ENCODE results near the gene TPK1.
"Not testable (repeated sequence)": the region's sequence is repeated elsewhere in the genome, so short reads cannot be mapped to it uniquely, and the experiment has no call there.

The TPK1 gene

DNA sequence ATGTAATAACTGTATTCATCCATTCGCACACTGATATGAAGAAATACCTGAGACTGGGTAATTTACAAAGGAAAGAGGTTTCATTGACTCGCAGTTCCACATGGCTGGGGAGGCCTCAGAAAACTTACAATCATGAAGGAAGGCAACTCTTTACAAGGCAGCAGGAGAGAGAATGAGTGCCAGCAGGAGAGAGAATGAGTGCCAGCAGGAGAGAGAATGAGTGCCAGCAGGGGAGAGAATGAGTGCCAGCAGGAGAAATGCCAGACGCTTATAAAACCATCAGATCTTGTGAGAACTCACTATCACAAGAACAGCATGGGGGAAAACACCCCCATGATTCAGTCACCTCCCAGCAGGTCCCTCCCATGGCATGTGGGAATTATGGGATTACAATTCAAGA is 58.0 kb downstream of the TPK1 start:
- not testable (repeated sequence) for DNase-seq (ENCODE audit: extremely low read depth in 1 of 2, low read depth in 1 of 2)

DNA sequence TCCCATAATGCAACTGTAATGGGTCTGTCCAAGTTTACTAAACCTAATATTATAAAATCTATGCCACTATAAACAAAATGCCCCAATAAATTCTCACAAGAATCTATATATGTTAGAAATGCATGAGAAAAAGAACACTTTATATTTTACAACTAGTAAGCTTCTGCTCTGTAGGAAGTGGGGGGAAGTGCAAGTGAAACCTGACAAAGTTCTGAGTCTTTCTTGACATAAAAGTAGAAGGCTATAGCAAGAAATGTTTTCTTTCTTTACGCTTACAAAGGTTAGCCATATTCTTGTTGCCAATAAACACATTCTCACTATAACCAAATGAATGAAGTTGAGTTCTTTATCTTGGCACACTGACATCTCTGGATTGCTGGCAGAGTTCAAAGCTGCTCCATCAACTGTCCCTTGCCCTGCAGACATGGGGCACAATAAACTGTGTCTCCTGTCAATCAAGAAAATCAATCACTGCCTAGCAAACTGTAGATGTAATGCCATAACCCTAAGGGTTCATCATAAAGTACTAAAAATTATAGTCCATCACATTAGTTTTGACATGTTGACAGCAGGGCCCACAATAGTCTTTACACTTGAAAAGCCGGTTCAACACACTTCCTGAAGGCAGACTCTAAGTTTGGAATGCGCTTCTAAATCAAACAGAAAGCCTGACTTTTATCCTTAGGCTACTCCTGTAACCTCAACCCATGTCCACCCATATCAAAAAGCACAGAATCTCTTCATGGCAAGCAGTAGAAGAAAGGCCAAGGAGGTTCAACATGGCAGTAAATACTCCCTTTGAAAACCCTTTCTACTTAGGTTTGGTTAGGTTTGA is 58.6 kb downstream of the TPK1 start:
- DNase-seq (ENCODE audit: extremely low read depth in 1 of 2, low read depth in 1 of 2): no peak

DNA sequence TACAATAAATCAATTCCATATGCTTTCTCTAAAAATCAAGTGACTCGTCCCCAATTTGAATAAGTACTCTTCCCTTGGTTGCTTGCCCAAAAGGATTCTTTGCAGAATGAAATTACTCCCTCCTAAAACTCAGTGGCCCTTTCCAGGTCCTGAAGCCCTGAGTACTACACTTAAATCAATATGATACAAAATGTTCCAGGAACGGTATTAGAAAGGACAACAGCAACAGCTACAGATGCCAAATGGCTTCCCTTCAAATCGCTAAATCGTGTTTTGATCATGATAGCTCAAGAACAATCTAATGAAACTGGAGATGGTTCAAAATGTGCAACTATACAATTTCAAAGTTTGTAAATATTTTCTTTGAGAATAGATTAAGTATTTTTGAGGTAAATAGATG is 59.4 kb downstream of the TPK1 start:
- DNase-seq (ENCODE audit: extremely low read depth in 1 of 2, low read depth in 1 of 2): no peak

DNA sequence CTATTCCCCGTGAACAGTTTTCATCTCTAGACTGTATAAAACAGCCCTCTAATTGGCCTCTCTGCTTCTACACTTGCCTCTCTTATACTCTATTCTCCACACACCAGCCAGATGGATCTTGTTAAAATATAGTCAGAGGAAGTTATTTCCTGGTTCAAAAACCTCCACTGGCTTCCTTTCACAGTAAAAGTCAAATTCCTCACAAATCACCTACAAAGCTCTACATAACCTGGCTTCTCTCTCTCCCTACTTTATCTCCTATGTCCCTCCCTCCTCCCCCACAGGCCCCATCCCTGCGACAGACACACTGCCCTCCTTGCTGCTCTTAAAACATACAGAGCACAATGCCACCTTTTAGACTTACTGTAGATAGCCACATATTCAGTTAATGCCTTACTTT is 60.1 kb downstream of the TPK1 start:
- DNase-seq (ENCODE audit: extremely low read depth in 1 of 2, low read depth in 1 of 2): no peak

DNA sequence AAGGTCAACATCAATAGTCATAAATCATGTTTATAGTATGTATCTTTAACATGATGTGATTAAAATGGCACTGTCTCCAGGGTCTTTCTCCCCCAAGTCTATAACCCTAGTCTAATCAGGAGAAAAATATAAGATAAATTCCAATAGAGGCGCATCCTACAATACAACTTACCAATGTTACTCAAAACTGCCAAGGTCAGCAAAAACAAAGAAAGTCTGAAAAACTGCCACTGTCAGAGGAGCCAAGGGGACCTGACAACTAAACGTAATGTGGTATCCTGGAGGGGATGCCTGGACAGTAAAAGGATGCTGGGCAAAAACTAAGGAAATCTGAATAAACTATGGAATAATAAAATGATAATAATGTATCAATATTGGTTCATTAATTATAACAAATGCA is 63.9 kb downstream of the TPK1 start:
- no peak for DNase-seq (ENCODE audit: extremely low read depth in 1 of 2, low read depth in 1 of 2)

DNA sequence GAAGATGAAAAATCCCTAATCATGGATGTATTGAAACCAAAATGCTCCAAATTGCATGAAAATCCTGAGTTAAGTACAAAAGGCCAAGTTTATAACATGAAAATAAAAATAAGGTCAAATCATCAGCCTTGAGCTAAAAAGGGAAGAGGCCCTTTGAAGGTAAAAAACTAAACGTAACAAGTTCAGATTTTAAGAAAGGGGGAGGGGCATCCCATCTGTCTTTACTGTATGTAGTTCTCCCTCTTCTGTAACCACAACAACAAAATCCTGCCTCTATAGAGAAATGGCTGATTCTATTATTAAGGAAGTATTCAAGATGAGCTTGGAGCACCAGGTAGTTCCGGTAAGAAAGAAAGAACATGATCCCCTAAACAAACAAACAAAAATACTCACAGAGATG is 64.7 kb downstream of the TPK1 start:
- DNase-seq (ENCODE audit: extremely low read depth in 1 of 2, low read depth in 1 of 2): no peak

DNA sequence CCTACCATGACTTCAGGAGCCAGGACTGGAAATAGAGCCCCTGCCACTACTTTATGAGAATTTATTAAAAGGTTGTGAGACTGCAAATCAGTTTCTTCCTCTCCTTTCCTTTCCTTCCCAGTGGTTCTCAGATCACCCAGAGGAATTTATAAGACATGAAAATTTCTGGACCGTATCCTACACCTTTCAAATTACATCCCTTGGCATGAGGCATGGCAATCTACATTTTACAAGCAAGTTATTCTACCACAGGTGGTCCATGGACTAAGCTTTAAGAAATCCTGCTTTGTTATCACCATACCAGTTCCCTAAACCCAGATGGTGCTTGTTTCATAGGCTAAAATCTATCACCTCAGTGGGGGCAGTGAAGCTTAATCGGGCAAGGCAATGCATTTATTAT is 66.5 kb downstream of the TPK1 start:
- DNase-seq (ENCODE audit: extremely low read depth in 1 of 2, low read depth in 1 of 2): no peak

DNA sequence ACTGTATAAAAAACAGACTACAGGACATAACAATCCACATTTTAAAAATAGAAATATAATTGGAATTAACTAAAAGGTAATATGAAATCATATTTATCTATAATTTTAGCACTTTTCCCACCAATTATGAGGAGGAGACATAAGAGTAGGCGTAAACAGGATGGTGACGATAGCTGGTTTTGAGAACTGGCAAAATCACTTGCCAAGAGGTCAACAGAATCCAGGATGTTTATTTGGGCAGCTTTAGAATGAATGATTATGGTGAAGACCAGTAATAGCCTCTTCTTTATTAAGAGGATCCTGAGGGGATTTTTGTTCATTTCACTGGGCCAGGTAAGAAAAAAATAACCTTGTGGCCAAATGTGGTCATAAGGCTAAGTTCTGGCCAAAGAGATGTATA is 67.2 kb downstream of the TPK1 start:
- no peak for DNase-seq (ENCODE audit: extremely low read depth in 1 of 2, low read depth in 1 of 2)

DNA sequence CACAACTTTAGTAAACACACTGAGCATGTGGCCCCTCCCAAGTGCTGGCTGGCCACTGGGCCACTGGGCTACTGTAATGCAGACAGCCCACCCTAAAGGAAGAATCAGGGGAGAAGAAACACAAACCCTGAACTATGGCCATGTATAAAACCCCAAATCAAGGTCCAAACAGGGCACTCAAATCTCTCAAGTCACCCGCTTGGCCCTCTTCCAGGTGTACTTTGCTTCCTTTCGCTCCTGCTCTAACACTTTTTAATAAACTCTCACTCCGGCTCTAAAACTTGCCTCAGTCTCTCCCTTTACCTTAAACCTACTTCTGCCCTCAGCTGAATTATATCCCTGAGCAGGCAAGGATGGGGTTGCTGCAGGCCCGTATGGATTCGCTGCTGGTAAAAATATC is 72.6 kb downstream of the TPK1 start:
- DNase-seq (ENCODE audit: extremely low read depth in 1 of 2, low read depth in 1 of 2): no peak

DNA sequence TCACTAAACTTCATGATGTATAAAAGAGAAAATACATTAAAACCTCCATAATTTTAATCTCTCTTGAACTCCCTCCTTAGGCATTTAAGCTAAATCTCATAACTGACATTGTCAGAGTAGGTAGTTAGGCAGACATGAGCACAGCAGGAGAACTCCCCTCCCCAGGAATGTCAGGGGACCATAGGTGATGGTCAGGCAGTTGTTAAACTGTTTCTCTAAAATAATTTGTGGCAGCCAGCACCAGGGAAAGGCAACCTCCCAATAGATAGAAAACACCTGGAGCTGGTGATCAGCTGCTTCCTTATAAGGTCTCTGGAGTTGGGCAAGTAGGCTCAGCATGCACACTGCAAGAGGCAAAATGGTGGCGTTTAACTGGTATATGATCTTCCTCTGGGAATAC is 73.0 kb downstream of the TPK1 start:
- no peak for DNase-seq (ENCODE audit: extremely low read depth in 1 of 2, low read depth in 1 of 2)

DNA sequence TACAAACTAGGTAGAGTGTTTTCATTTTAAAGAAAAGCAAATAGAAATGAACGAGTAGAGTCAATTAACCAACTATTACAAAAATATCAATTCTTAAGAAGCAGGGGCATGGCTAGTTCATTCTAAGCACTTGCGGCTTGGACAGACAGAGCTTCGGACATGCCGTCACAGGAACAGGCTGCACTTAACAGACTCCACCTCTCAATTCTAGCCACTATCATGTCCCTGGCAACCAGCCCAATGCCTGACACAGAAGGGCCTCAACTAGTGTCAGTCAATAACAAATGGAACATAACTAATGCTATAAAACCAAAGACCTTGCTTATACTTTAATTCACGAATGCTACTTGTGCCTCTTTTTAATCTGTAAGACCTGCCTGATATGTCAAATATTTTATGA is 74.4 kb downstream of the TPK1 start:
- no peak for DNase-seq (ENCODE audit: extremely low read depth in 1 of 2, low read depth in 1 of 2)

DNA sequence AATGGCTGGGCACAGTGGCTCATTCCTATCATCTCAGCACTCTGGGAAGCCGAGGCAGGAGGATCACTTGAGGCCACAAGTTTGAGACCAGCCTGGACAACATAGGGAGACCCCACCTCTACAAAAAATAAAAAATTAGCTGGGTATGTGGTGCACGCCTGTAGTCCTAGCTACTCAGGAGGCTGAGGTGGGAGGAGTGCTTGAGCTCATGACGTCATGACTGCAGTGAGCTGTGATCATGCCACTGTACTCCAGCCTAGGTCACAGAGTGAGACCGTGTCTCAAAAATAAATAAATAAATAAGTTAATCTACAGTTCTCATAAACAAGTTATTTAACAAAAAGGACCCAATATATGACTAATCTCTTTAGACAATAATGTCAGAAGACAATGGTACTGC is 76.2 kb downstream of the TPK1 start:
- DNase-seq (ENCODE audit: extremely low read depth in 1 of 2, low read depth in 1 of 2): no peak

DNA sequence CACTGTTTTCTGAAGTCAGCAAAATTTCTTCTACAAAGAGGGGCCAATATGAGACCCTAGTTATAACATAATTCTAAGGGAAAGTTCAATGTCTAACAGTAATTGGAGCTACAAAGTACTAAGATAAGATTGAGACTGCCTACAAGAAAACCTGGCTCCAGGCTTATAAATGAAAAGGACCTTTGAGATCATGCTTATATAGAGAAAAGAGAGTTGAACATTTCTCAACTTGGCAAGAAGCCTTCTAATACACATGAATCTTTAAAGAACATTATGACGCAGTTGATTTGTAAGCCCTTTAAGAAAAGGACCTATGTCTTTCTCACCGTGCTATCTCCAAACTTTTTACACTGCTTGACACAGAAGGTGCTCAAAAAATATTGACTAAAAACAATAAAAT is 87.9 kb downstream of the TPK1 start:
- no peak for DNase-seq (ENCODE audit: extremely low read depth in 1 of 2, low read depth in 1 of 2)

DNA sequence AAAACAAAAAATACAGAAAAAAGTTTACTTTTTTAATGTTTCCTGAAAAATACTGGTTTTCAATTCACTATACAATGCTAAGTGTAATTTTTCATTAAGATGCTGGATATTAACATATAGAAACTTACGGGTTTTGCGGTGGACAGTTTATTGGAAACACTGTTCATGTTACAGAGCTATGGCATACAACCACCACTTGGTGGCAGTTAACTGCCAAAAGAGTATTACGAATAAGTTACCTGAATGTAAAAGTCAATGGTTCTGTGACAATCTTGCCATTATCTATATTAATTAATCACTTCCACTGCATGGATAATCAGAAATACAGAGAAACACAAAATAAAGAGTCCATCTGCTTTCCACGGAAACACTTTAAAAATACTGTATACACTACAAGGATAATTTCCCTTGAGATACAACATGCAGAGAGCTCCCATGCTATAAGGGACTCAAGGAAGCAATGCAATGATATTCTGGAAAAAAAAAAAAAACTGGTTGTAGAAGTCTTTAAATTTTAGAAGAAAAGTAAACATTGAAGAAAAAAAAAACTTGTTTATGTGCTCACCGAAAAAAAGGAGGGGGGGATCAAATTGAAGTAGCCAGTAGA is 97.0 kb downstream of the TPK1 start:
- DNase-seq (ENCODE audit: extremely low read depth in 1 of 2, low read depth in 1 of 2): no peak

DNA sequence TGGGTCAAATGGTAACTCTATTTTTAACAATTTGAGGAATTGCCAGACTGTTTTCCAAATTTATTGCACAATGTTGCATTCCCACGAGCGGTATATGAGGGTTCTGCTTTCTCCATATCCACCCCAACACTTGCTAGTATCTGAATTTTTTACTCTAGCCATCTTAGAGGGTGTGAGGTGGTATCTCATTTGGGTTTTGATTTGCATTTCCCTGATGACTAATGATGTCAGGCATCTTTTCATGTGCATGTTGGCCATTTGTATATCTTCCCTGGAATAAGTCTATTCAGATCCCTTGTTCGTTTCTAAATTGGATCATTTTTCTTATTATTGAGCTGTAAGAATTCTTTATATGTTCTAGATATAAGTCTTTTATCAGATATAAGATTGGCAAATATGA is 97.7 kb downstream of the TPK1 start:
- no peak for DNase-seq (ENCODE audit: extremely low read depth in 1 of 2, low read depth in 1 of 2)

DNA sequence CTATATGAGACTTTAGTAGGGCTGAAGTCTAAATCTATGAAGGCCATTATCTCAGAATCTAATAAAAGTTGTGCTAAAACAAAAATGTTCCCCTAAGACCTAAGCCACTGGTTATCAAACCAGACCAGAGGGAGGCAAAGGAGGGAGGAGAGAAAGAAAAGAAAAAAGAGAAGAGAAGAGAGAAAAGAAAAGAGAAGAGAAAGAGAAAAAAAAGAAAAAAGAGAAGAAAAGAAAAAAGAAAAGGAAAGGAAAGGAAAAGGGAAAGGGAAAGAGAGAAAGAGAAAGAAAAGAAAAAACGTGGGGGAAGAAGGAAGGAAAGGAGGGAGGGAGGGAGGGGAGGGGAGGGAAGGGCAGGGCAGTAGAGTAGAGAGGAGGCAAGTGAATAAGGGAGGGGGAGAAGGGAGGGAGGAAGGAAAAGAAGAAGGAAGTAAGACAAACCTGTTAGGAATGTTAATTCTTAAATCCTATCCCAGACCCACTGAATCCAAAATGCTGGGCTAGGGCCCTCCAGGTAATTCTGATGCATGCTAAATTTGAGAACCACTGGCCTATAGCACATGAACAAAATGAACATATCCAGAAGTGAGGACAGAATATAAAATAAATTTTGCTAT is 98.9 kb downstream of the TPK1 start:
- no peak for DNase-seq (ENCODE audit: extremely low read depth in 1 of 2, low read depth in 1 of 2)

DNA sequence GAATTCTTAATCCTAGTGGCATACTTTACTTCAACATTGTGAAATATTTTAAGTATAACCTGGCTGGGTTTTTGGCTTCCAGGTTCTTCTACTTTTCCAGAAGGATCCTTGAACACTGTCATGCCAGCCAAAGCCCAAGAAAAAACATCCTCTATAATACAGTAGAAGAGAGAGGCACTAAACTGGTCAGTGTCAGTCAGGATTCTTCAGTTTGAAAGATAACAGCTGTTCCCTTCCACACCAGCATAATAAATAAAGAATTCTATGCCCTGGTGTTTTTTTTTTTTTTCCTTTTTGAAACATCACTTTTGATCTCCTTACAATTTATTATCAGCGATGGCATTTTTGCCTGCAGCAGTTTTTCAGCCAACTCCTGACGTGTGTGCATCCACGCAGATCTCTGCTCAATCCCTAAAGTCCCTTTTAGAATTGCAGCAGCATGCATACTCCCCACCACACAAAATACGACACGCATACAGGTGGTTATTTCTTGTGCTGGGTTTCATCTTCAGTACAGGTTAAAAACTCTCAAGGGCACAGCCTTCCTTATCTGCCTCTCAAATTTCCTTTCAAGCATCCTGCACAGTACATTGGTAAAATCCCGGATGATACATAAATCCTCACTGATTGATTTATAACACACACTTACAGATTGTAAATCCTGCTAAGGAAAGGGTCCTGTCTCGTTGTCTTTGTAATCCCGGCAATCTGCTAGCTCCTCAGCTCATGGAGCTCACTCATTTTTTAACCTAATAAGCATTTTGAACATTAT is 100.2 kb downstream of the TPK1 start:
- no peak for DNase-seq (ENCODE audit: extremely low read depth in 1 of 2, low read depth in 1 of 2)

DNA sequence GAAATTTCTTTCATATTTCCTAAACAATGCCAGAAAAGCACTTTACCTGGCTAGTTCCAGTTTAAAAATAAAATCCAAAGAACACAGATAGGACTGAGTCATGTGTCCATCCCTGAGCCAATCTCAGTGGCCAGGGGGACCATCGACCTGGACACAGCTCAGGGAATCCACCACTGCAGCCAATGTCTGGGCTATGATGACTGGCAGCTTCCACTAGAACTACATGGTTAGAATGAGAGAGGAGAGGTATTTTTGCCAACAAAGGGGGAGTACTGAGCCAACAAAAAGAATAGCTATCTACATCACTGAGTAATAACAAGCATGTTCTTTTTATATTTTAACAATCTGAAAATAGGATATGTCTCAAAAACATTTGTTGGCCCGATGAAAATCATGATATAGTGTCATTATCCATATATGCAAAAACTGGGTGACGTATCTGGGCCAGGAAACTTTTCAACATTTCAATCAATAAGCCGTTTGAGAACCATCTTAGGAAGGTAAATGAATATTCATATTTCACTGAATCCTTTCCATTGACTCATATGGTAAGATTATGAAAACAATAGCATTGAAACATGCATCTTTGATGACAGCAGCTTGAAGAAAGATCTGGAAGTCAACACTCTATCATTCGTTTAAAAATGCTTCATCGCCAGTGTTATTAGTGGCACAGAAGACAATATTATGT is 104.0 kb downstream of the TPK1 start:
- DNase-seq (ENCODE audit: extremely low read depth in 1 of 2, low read depth in 1 of 2): no peak

DNA sequence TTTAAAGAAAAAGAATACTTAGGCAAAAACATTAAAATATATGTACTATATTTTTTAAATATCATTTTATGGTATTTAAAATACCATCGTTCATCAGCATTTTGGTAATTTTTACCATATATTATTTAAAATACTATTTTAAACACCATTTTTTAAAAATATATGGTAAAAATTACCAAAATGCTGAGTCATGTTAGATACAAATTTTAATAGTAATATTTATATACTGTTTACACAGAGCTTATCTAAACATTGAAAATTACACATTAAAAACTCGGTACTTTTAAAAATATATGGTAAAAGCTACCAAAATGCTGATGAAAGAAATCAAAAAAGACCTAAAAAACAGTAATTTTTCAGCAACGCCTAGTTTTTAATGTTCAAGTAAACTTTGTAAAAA is 105.6 kb downstream of the TPK1 start:
- DNase-seq (ENCODE audit: extremely low read depth in 1 of 2, low read depth in 1 of 2): no peak

DNA sequence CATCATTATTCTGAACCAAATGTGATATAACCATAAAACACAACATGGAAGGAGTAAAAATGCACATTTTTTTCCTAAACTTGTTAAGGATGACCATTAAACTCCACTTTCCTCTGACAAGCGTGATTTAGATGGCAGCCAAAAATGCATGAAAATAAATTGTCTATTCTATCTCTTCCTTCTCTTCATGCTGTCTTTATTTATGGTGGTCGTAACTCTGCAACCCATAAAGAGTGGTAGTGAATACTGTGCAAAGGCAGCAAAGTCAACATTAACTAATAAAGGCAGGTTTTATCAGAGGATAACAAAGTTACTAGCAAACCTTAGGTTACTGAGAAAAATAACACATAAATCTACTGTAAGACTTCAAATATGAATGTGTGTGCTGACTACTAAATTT is 106.6 kb downstream of the TPK1 start:
- DNase-seq (ENCODE audit: extremely low read depth in 1 of 2, low read depth in 1 of 2): no peak

DNA sequence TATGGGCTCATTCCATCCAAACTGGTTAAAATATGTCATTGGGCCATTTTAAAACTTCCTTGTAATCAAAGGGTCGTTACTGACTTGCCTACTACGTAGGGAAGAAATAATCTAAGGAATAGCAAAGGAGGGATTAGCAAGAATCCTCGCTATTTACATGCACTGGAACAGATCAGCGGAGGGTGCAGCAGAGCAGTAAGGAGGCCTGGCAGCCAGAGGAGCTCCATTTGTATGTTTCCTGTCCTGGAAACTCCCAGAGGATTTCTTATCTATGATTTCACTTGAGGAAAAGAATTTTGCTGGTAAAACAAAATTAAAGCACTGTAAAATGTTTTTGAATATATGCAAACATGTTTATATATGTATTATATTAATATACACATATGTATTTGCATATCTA is 107.3 kb downstream of the TPK1 start:
- DNase-seq (ENCODE audit: extremely low read depth in 1 of 2, low read depth in 1 of 2): no peak

Data from activated CD8-positive, alpha-beta memory T cell treated with anti-CD3 and anti-CD28 coated beads for 1 hour (primary cell).